HUES48 (cell line): Measurements from ENCODE around the gene UCKL1.

Experiments used
- H3K27ac ChIP-seq: one replicate; pipeline ENCODE4 v1.7.0; 2013; ENCODE audit warnings: low read depth, low read length, inconsistent platforms
- H3K27me3 ChIP-seq: 2 replicates; pipeline ENCODE4 v1.6.1; 2013; ENCODE audit warnings: mild to moderate bottlenecking, low read length; ENCODE audit not compliant: control insufficient read depth, insufficient read depth
- H3K36me3 ChIP-seq: 2 replicates; pipeline ENCODE4 v1.6.1; 2013; ENCODE audit warnings: low read length; ENCODE audit not compliant: control insufficient read depth, insufficient read depth
- H3K4me1 ChIP-seq: 2 replicates; pipeline ENCODE4 v1.6.1; 2013; ENCODE audit warnings: mild to moderate bottlenecking, low read length; ENCODE audit not compliant: control insufficient read depth, insufficient read depth
- H3K4me3 ChIP-seq: 2 replicates; pipeline ENCODE4 v1.5.1; 2013; ENCODE audit warnings: mild to moderate bottlenecking, low read depth, low read length
- H3K9ac ChIP-seq: 2 replicates; pipeline ENCODE4 v1.6.1; 2013; ENCODE audit warnings: mild to moderate bottlenecking, low read depth, low read length, moderate library complexity
- H3K9me3 ChIP-seq: 2 replicates; pipeline ENCODE4 v1.6.1; 2013; ENCODE audit warnings: low read length; ENCODE audit not compliant: control insufficient read depth, insufficient read depth

The UCKL1 gene

DNA sequence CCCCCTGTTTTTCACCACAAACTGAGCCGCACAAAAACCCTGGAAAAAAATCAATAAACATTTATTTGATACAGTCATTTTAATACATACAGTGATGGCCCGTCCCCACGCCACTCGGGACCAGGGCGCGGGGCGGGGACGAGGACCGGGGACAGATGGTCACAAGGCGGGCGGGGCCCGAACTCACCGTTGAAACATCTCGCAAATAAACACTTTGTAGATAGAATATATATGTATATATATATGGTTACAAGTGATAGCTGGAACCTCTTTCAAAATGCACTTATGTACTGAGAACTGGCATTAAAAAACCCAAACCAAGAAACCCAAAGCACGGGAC is 418 bp upstream of the UCKL1 start:
- Histone ChIP-seq H3K27ac (peak overlapping the region; percentile 93), H3K4me1 (peaks cover 17% of the 10 kb centered on the region; the same call in 1 of the 2 replicates), H3K27me3 (no peaks in the 10 kb centered on the region), H3K9ac (peak overlapping the region; percentile 75), H3K9me3 (no peaks in the 10 kb centered on the region), H3K36me3 (peaks cover 25% of the 10 kb centered on the region), H3K4me3 (peak overlapping the region; percentile 73)

DNA sequence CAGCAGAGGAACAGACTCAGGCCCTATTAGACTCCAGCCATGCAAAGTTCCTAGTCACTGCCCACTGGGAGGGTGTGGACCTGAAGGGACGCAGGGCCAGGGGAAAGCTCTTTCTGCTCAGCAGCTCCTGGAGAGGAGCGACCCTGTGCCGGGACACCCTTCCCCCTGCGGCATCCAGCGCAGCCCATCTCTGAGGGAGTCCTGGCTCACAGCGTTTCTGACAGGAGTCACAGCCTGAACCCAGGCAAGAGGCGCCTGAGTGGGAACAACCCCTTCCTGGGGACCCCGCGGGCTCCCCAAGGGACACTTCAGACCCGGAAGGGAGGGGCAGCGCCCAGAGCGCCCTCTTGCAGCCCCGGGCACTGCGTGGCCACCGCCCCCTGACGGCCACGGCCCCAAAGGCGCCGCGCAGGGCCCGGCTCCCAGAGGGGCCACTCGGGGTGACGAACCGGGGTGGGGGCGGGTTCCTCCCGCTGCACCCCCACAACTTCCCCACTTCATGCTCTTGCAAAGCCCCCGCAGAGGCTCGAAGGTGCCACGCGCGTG is 862 bp downstream of the UCKL1 start:
- H3K27me3 ChIP-seq = no peaks in the 10 kb centered on the region
- peak overlapping the region; percentile 88; the same call in 1 of the 2 replicates for H3K9ac ChIP-seq
- H3K36me3 ChIP-seq = peaks cover 20% of the 10 kb centered on the region
- H3K27ac ChIP-seq = peak overlapping the region; percentile 83
- H3K9me3 ChIP-seq = no peaks in the 10 kb centered on the region
- peak overlapping the region; percentile 96 for H3K4me3 ChIP-seq
- peaks cover 17% of the 10 kb centered on the region; the same call in 1 of the 2 replicates for H3K4me1 ChIP-seq

DNA sequence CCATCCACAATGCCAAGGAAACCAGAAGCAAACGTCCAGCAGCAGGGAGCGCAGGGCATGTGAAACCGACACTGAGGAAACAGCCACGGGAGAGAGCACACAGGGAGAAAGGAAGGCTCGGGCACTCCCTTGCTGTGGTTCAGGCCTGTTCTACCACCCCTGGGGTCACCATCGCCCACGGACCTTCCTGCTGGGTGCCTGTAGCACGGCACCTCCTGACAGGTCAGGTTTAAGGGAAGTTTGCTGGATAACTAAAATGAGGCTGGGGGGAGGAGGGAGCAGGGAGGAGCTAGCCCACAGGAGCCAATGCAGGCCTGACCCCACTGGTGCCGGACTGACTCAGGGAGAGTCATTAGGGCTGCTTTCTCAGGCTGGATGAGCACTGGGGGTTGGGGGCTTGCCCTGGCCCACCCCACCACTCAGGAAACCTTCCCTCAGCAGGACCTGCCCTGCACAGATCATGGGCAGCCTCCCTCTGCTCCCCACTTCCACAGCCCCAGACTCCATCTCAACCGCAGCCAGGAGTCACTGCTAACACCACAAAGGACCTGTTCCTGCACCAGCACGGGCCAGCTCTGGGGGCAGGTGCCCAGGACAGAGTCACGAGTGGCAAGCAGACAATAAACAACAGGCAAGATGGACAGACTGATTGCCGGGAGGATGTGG is 2.3 kb downstream of the UCKL1 start:
- H3K4me3 ChIP-seq = no peak overlapping the region
- H3K27ac ChIP-seq = no peak overlapping the region
- H3K27me3 ChIP-seq = no peaks in the 10 kb centered on the region
- no peak overlapping the region for H3K9ac ChIP-seq
- no peaks in the 10 kb centered on the region for H3K9me3 ChIP-seq
- H3K4me1 ChIP-seq = peaks cover 21% of the 10 kb centered on the region
- H3K36me3 ChIP-seq = peaks cover 11% of the 10 kb centered on the region; the same call in 1 of the 2 replicates

DNA sequence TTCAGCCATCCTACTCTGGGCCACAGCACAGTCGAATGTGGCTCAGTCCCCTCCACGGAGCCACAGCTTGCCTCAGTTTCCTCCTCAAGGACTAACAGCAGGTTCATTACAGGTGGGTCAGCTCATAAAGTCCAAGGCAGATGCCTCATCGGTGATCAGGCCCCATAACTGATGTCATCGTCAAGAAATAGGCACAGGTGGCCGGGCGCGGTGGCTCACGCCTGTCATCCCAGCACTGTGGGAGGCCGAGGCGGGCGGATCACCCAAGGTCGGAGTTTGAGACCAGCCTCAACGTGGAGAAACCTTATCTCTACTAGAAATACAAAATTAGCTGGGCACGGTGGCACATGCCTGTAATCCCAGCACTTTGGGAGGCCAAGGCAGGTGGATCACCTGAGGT is 3.4 kb downstream of the UCKL1 start:
- Histone ChIP-seq H3K27me3 (no peaks in the 10 kb centered on the region), H3K4me3 (no peak overlapping the region), H3K4me1 (peaks cover 15% of the 10 kb centered on the region), H3K36me3 (peaks cover 11% of the 10 kb centered on the region; the same call in 1 of the 2 replicates), H3K9ac (no peak overlapping the region), H3K9me3 (no peaks in the 10 kb centered on the region), H3K27ac (no peak overlapping the region)

DNA sequence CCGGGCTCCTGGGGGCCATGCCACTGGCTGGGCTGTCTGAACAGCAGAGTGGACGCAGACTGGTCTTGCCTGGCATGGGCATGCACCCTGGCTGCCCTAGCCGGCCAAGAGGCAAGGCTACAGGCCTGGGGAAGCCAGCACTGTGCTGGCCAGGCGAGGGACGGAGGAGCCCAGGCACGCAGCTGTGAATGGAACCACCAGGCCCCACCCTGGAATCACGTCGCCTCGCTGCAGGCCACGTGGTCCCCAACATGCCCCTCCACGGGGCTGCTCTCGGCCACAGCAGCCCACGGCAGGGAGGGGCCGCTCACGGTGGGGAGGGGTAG is 4.0 kb downstream of the UCKL1 start:
- H3K9me3 ChIP-seq = no peaks in the 10 kb centered on the region
- H3K27me3 ChIP-seq = no peaks in the 10 kb centered on the region
- H3K4me1 ChIP-seq = peaks cover 15% of the 10 kb centered on the region
- H3K27ac ChIP-seq = no peak overlapping the region
- H3K9ac ChIP-seq = no peak overlapping the region
- H3K36me3 ChIP-seq = peaks cover 11% of the 10 kb centered on the region; the same call in 1 of the 2 replicates
- no peak overlapping the region for H3K4me3 ChIP-seq

DNA sequence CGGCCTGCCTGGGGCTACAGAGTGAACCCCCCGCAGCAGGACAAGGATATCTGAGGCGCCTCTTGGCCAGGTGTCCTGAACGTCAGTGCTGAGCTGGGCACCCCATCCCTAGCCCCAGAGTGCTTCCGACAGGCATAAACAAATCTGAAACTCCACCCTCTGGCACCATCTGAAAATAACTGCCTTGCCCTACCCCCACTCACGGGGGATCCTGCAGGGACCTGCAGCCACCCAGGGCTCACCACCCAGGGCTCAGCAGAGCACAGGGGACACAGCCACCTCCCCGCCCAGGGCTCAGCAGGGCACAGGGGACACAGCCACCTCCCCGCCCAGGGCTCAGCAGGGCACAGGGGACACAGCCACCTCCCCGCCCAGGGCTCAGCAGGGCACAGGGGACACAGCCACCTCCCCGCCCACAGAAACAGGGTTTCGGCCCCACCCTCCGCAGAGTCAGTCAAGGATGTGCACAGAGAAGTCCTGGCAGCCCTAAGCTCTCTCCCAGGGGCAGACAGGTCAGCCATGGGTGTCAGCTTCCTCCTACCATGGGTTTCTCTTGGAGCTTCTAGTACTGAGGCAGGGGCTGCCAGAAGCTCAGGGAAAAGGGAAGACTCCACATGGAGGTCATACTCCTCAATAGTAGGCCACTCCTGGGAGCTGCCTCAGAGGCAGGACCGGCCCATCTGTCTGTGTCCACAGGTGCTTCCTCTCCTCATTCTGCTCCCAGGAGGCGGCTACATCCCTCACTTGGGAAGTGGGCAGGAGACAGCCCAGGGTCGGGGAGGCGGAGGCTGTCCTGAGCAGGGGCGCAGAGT is 4.6 kb downstream of the UCKL1 start:
- H3K9me3 ChIP-seq = no peaks in the 10 kb centered on the region
- H3K9ac ChIP-seq = no peak overlapping the region
- H3K27me3 ChIP-seq = no peaks in the 10 kb centered on the region
- peaks cover 15% of the 10 kb centered on the region for H3K4me1 ChIP-seq
- H3K4me3 ChIP-seq = no peak overlapping the region
- peaks cover 11% of the 10 kb centered on the region; the same call in 1 of the 2 replicates for H3K36me3 ChIP-seq
- H3K27ac ChIP-seq = no peak overlapping the region

DNA sequence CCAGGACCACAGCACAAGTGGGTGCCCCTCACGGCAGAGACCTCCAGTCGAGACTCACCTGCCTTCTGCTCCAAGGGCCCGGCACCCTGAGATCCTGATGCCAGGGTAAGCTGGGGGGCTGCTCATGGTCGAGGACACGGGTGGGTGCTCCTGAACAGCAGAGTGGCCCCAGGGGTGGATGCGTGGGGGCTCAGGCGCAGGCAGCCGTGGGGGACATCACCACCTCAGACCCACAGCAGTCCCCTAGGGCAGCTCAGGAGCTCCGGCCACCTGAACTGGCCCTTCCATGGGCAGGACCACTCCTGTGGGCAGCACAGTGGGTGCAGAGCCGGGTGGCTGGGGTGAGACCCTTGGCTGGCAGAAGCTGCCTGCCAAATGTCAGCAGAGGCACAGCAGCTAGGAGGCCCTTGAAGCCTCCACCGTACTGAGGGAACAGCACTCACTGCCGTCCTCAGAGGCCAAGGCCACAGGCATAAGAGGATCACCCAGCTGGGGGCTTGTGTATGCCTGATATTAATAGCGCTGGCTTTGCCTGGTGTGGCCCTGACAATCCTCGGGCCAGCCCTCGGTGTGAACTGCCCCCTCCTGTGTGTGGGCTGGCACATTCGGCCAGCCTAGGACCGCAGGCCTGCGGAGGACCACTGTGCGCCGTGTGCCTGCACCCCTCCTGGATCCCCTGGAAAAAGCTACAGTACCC is 5.4 kb downstream of the UCKL1 start:
- no peak overlapping the region for H3K9ac ChIP-seq
- H3K27me3 ChIP-seq = no peaks in the 10 kb centered on the region
- no peak overlapping the region for H3K27ac ChIP-seq
- no peaks in the 10 kb centered on the region for H3K9me3 ChIP-seq
- peaks cover 15% of the 10 kb centered on the region for H3K4me1 ChIP-seq
- H3K36me3 ChIP-seq = peaks cover 15% of the 10 kb centered on the region; the same call in 1 of the 2 replicates
- no peak overlapping the region for H3K4me3 ChIP-seq

DNA sequence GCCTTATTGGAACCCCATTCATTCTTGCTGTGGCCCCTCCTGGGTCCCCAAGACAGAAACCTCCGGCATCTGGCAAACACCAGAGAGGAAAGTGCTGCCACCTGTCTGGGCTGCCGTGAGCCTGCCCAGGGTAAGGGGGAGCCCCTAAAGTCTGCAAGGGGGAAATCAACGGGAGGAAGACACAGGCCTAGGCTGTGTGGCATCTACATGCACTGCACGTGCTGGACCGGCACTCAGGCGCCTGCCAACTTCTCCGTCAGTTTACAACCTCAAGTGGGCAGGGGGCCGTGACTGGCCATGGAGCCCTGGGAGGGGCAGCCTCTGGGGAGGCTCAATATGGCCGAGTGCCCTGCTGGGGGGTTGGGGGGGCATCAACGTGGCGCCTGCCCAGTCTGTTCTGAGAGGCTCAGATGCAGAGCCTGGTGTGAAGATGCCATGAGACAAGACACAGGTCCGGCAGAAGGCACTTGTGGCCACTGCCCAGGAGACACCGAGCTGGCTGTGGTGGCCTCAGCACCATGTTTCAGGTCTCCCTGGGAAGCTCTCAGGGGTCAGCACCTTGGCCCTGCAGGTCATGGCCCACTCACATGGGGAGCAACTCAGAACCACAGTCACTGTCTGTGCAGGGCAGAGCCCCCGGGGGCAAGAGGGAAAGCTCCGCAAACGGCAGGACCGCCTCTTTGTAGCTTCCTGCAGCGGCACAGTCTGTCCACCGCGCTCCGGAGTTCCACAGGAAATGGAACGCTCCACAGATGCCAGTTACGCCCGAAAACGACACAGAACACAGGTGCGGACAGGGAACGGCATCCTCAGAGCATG is 8.4 kb downstream of the UCKL1 start:
- H3K36me3 ChIP-seq = peaks cover 38% of the 10 kb centered on the region
- no peak overlapping the region for H3K4me3 ChIP-seq
- peaks cover 16% of the 10 kb centered on the region for H3K4me1 ChIP-seq
- H3K27me3 ChIP-seq = no peaks in the 10 kb centered on the region
- H3K9ac ChIP-seq = no peak overlapping the region
- H3K9me3 ChIP-seq = no peaks in the 10 kb centered on the region
- H3K27ac ChIP-seq = no peak overlapping the region

DNA sequence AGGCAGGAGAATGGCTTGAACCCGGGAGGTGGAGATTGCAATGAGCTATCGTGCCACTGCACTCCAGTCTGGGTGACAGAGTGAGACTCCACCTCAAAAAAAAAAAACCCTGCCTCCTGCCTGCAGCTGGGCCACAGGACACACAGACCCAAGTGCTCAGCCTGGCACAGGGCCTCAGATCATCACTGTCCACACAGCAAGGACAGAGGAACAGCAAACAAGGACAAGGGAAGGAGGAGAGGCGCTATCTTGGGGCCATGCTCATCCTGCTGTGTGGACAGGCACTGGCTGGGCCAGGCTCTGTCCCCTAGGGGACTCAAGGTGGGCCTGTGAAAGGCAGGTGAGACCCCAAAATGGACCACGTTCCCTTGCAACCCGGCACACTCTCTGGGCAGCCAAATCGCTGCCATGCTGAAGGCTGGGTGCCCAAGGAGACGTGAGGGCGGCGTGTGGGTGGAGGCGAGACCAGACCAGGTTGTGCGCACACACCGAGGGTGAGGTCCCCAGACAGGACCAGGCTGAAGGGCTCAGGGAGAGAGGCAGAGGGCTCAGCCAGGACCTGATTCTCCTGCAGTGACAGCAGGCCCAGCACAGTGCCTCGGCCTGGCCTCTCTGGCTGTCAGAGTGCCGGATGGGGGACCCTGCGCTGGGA is 9.1 kb downstream of the UCKL1 start:
- no peak overlapping the region for H3K9ac ChIP-seq
- H3K4me3 ChIP-seq = no peak overlapping the region
- H3K4me1 ChIP-seq = peaks cover 22% of the 10 kb centered on the region
- H3K36me3 ChIP-seq = peaks cover 41% of the 10 kb centered on the region
- H3K27ac ChIP-seq = no peak overlapping the region
- H3K27me3 ChIP-seq = no peaks in the 10 kb centered on the region
- H3K9me3 ChIP-seq = no peaks in the 10 kb centered on the region
